T-helper 1 cell treated with Interleukin-12 subunit alpha and Interleukin-12 subunit beta and Interleukin-4 antibody, amounts not matched to agents 30 ng/mL and 1 ng/mL, for 36 hours (primary cell): ENCODE measurements around the gene SHC3. TPM values are rescaled to one million over a fixed set of nuclear protein-coding genes. Genes with fewer than 3 reads are reported as not detected.

ENCODE experiments used
- intact Hi-C: fragments of 100-400 bp; cut with micrococcal nuclease; formaldehyde crosslinking; loops from one replicate; pipeline ENCODE4 v1.15.1; 2024
- total RNA-seq: library from RNA; stranded (reverse); gene quantifications from 2 replicates; pipeline ENCODE4 v1.2.3, GENCODE V29; 2022

SHC3 gene
- total RNA-seq, 1 donor from 2014 or later: not detected

- intact Hi-C loops: no loop called here
Measured at GRCh38 chr9:89112243-89112642, 66.4 kb downstream of the SHC3 start.

- intact Hi-C loops: no loop called here
Measured at GRCh38 chr9:89109666-89110065, 69.0 kb downstream of the SHC3 start.

GRCh38 chr9:89107406-89107805, 71.2 kb downstream of the SHC3 start:
- intact Hi-C loops: no loop called here

GRCh38 chr9:89106224-89106851, 72.3 kb downstream of the SHC3 start:
- intact Hi-C loops: no loop called here

GRCh38 chr9:89104821-89105220, 73.8 kb downstream of the SHC3 start:
- intact Hi-C loops: no loop called here

- intact Hi-C loops: no loop called here
Measured at GRCh38 chr9:89097219-89097618, 81.4 kb downstream of the SHC3 start.

- intact Hi-C loops: no loop called here
Measured at GRCh38 chr9:89096807-89097206, 81.8 kb downstream of the SHC3 start.

GRCh38 chr9:89095761-89096528, 82.7 kb downstream of the SHC3 start:
- intact Hi-C loops: no loop called here

- intact Hi-C loops: no loop called here
Measured at GRCh38 chr9:89093201-89093975, 85.2 kb downstream of the SHC3 start.

- intact Hi-C loops: no loop called here
Measured at GRCh38 chr9:89089176-89089575, 89.4 kb downstream of the SHC3 start.

- intact Hi-C loops: no loop called here
Measured at GRCh38 chr9:89083626-89084025, 95.0 kb downstream of the SHC3 start.

- intact Hi-C loops: no loop called here
Measured at GRCh38 chr9:89080193-89080592, 98.4 kb downstream of the SHC3 start.

- intact Hi-C loops: no loop called here
Measured at GRCh38 chr9:89079391-89079790, 99.2 kb downstream of the SHC3 start.

- intact Hi-C loops: no loop called here
Measured at GRCh38 chr9:89078860-89079259, 99.8 kb downstream of the SHC3 start.

GRCh38 chr9:89078421-89078820, 100.2 kb downstream of the SHC3 start:
- intact Hi-C loops: no loop called here

- intact Hi-C loops: no loop called here
Measured at GRCh38 chr9:89077519-89077918, 101.1 kb downstream of the SHC3 start.

GRCh38 chr9:89073397-89073796, 105.2 kb downstream of the SHC3 start:
- intact Hi-C loops: no loop called here

GRCh38 chr9:89071591-89071990, 107.0 kb downstream of the SHC3 start:
- intact Hi-C loops: no loop called here

GRCh38 chr9:89066835-89067234, 111.8 kb downstream of the SHC3 start:
- intact Hi-C loops: no loop called here

GRCh38 chr9:89065921-89066320, 112.7 kb downstream of the SHC3 start:
- intact Hi-C loops: no loop called here

GRCh38 chr9:89060790-89061189, 117.8 kb downstream of the SHC3 start:
- intact Hi-C loops: no loop called here

- intact Hi-C loops: no loop called here
Measured at GRCh38 chr9:89059925-89060506, 118.6 kb downstream of the SHC3 start.
